Thoracic aorta (tissue), 2 donors: ENCODE data around the gene SLC35G2. TPM values are rescaled to one million over a fixed set of nuclear protein-coding genes. Genes with fewer than 3 reads are reported as not detected.

Source experiments
- ATAC-seq: fragments of 150-250 bp; one replicate; pipeline ENCODE4 v1.8.0; 2017; ENCODE audit warnings: low read depth; ENCODE audit not compliant: insufficient number of reproducible peaks, low FRiP score
- DNase-seq: peaks from one replicate; pipeline ENCODE4 v3.0.0-alpha.2; 2020; ENCODE audit warnings: low spot score
- H3K27ac ChIP-seq, 2 donors: fragments of 200-600 bp; sonication (generic); 1 replicate in 1 of 2; 2 replicates in 1 of 2; pipeline ENCODE4 v1.5.1; 2016; ENCODE audit warnings: mild to moderate bottlenecking in 2 of 2, moderate library complexity in 2 of 2
- H3K27me3 ChIP-seq: fragments of 200-600 bp; sonication (generic); replicated peaks from 2 replicates; pipeline ENCODE4 v1.6.0; 2016; ENCODE audit warnings: mild to moderate bottlenecking; ENCODE audit not compliant: insufficient read depth
- H3K36me3 ChIP-seq: fragments of 200-600 bp; sonication (generic); one replicate; pipeline ENCODE4 v1.5.1; 2016
- H3K4me1 ChIP-seq, 2 donors: fragments of 200-600 bp; sonication (generic); 1 replicate in 1 of 2; 2 replicates in 1 of 2; pipeline versions ENCODE4 v1.5.1 to v1.6.0; 2016; ENCODE audit warnings: low read depth in 2 of 2, mild to moderate bottlenecking in 1 of 2; ENCODE audit not compliant: control insufficient read depth in 1 of 2
- H3K4me3 ChIP-seq: fragments of 200-600 bp; sonication (generic); 2 replicates; pipeline ENCODE4 v1.5.1; 2016; ENCODE audit warnings: mild to moderate bottlenecking
- H3K9me3 ChIP-seq: fragments of 200-600 bp; sonication (generic); 2 replicates; pipeline ENCODE4 v1.5.1; 2016
- CTCF ChIP-seq: fragments of 200-600 bp; sonication (generic); IDR thresholded peaks from one replicate; pipeline ENCODE4 v1.5.1; 2019; ENCODE audit warnings: antibody characterized with exemption
- total RNA-seq, 2 donors: library from RNA; depleted of rRNA; stranded (reverse); fragments of >200 nt; gene quantifications; one replicate each; pipeline versions ENCODE4 v1.1.0 to v1.2.3, GENCODE V29; 2016

SLC35G2 gene
- 1 to 10 TPM; 5.3 to 6.9 TPM for total RNA-seq

DNA sequence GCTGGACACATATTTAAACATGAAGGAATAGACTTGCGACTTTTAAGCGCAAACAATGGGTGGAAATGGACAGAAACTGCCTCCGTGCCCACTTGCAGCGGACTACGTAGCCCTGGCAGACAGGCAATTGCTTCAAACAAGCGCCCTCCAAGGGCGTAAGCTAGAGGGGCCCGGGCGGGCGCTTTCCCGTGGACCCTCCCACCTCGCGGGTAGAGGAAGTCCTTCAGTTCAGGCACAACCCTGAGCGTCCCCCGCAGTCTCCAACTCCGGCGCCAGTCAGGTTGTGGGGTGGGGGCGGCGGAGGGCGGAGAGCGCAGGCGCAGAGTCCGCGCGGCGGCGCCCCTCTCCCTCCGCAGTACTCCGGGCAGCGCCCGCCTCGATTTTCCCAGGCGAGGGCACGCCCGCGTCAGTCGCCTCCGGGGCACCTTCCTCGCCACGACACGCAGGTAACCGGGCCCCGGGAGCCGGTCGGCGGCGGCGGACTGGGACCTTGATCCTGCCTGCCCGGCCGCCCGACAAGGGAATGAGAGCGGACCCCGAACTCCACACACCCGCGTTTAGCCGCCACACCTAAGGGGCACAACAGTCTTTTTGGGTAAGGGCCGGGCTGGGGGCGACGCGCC lies at the start of gene SLC35G2:
SLC35G2 (plus strand) TSS at position 358 of the 623 bp plus-strand sequence. CDS start 35,335 bp downstream, outside the sequence.
- TF ChIP-seq CTCF, result no peak
- H3K27me3 ChIP-seq, result no peaks in the 10 kb centered on the region
- DNase-seq (no peak), ATAC-seq (peak; percentile 14)
- H3K4me3 ChIP-seq, result peak within 1 kb of the TSS; percentile 85
- H3K9me3 ChIP-seq, result no peaks in the 10 kb centered on the region
- H3K4me1 ChIP-seq, result peaks cover 3 to 19% of the 10 kb centered on the region in 2 donors
- peak within 1 kb of the TSS; percentile 34 to 62 for H3K27ac ChIP-seq
- no peaks in the 10 kb centered on the region for H3K36me3 ChIP-seq

DNA sequence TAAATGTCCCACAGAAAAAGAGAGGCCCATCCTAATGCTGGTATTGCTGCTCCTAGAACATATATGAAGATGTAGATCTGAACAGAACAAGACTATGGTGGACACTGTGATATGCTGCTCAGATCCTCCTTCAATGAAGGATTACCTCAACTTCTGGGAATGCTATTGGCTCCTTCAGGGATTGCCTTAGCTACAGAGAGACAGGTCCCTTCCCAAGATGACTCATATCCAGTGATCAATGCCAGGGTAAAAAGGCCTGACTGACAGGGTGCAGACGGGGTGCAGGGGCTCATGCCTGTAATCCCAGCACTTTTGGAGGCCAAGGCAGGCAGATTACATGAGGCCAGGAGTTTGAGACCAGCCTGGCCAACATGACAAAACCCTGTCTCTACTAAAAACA lies 46.2 kb upstream of the SLC35G2 start:
- Histone ChIP-seq H3K4me3 (no peak overlapping the region), H3K27ac (no peak overlapping the region), H3K36me3 (no peaks in the 10 kb centered on the region), H3K9me3 (no peaks in the 10 kb centered on the region), H3K27me3 (no peaks in the 10 kb centered on the region), H3K4me1 (no peaks in the 10 kb centered on the region)
- DNase-seq (no peak), ATAC-seq (no peak)
- TF ChIP-seq CTCF, result no peak

GRCh38 chr3:136778865-136779264 lies 40.1 kb upstream of the SLC35G2 start:
- no peaks in the 10 kb centered on the region for H3K27me3 ChIP-seq
- H3K36me3 ChIP-seq, result no peaks in the 10 kb centered on the region
- no peak for DNase-seq
- peaks cover 0 to 6% of the 10 kb centered on the region in 2 donors for H3K4me1 ChIP-seq
- H3K9me3 ChIP-seq, result no peaks in the 10 kb centered on the region
- ATAC-seq, result no peak
- H3K27ac ChIP-seq, result no peak overlapping the region
- H3K4me3 ChIP-seq, result no peak overlapping the region
- no peak for TF ChIP-seq CTCF

DNA sequence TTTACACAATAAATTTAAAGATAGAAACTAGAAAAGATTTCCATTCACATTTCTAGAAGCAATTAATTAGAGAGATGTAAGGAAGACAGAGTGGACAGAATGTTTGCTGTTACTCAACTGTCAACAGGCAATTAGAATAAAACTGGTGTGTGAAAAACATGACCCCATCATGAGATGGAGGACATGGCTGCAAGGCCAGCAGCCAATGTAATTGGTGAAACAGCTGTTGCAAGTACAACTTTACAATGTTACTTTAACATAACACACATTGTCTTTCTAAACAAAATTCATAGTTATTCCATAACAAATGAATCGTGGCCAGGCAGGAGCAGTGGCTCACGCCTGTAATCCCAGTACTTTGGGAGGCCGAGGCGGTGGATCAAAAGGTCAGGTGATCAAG lies 38.2 kb upstream of the SLC35G2 start:
- H3K27me3 ChIP-seq, result no peaks in the 10 kb centered on the region
- DNase-seq (no peak), ATAC-seq (no peak)
- H3K27ac ChIP-seq, result no peak overlapping the region
- H3K4me1 ChIP-seq, result peaks cover 2 to 13% of the 10 kb centered on the region in 2 donors
- no peak overlapping the region for H3K4me3 ChIP-seq
- H3K36me3 ChIP-seq, result no peaks in the 10 kb centered on the region
- no peak for TF ChIP-seq CTCF
- no peaks in the 10 kb centered on the region for H3K9me3 ChIP-seq

DNA sequence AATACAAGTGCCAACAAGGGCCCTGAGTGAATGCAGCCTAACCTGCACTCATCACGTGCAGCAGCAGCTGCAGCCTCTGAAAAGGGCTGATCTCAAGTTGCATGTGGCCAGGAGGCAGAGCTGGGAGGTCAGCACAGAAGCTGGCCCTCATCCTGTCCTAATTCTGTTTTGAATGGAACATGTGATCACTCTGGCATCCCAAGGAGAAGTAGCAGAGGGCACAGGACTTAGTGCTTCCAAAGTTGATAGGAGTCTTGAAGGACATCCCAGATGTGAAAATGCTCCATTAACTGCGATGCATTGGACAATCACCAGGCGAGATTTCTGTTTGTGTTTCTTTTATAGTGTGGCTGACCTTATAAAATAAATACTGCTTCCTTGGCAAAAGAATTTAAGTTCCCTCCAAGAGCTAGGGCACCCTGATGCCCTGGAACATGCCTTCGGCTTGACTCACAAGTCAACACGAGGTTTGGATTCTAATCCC lies 35.2 kb upstream of the SLC35G2 start:
- H3K4me1 ChIP-seq, result peaks cover 17 to 33% of the 10 kb centered on the region in 2 donors
- TF ChIP-seq CTCF, result no peak
- no peak for DNase-seq
- no peaks in the 10 kb centered on the region for H3K36me3 ChIP-seq
- no peaks in the 10 kb centered on the region for H3K27me3 ChIP-seq
- no peak for ATAC-seq
- no peaks in the 10 kb centered on the region for H3K9me3 ChIP-seq
- no peak overlapping the region for H3K27ac ChIP-seq
- no peak overlapping the region for H3K4me3 ChIP-seq
